Immature natural killer cell (primary cell): ENCODE measurements around the gene MCTP1. TPM values are rescaled to one million over a fixed set of nuclear protein-coding genes. Genes with fewer than 3 reads are reported as not detected.

Experiments used
- DNase-seq, 3 donors: peaks; one replicate each; pipeline ENCODE4 v3.0.0; 2022; ENCODE audit warnings: mixed read lengths in 1 of 3
- H3K27ac Mint-ChIP-seq, 6 donors: one replicate each; pipeline ENCODE4 v1.8.0; 2020; ENCODE audit warnings: mixed read lengths in 6 of 6, mild to moderate bottlenecking in 5 of 6, inconsistent platforms in 4 of 6, moderate library complexity in 3 of 6
- H3K27me3 Mint-ChIP-seq, 3 donors: one replicate each; pipeline ENCODE4 v1.8.0; 2020 to 2021; ENCODE audit warnings: low read depth in 3 of 3, mild to moderate bottlenecking in 3 of 3, mixed read lengths in 3 of 3, moderate library complexity in 3 of 3, inconsistent platforms in 1 of 3
- H3K36me3 Mint-ChIP-seq, 3 donors: one replicate each; pipeline ENCODE4 v1.8.0; 2020; ENCODE audit warnings: mixed read lengths in 3 of 3, inconsistent platforms in 2 of 3, mild to moderate bottlenecking in 2 of 3
- H3K4me1 Mint-ChIP-seq, 2 donors: one replicate each; pipeline ENCODE4 v1.8.0; 2020; ENCODE audit warnings: inconsistent platforms in 2 of 2, mild to moderate bottlenecking in 2 of 2, mixed read lengths in 2 of 2, moderate library complexity in 1 of 2
- H3K4me3 Mint-ChIP-seq, 5 donors: one replicate each; pipeline ENCODE4 v1.8.0; 2020; ENCODE audit warnings: mild to moderate bottlenecking in 5 of 5, mixed read lengths in 5 of 5, inconsistent platforms in 3 of 5, moderate library complexity in 3 of 5
- H3K9me3 Mint-ChIP-seq, 6 donors: one replicate each; pipeline ENCODE4 v1.8.0; 2020; ENCODE audit warnings: mild to moderate bottlenecking in 6 of 6, mixed read lengths in 6 of 6, inconsistent platforms in 4 of 6, moderate library complexity in 3 of 6
- polyA plus RNA-seq, 3 donors: library from polyadenylated mRNA; unstranded; fragments of 300-500 nt; fragmentation: Illumina TruSeq; gene quantifications; one replicate each; pipeline ENCODE4 v1.2.3, GENCODE V29; 2021

MCTP1 gene
- polyA plus RNA-seq, 3 donors from 2014 or later = 1.4 to 2.1 (median 1.5) TPM

- Mint-ChIP-seq H3K4me3 (no peak overlapping the region), H3K27ac (no peak overlapping the region), H3K9me3 (peaks cover 0 to 5% (median 0%) of the 10 kb centered on the region in 6 donors), H3K36me3 (no peaks in the 10 kb centered on the region), H3K27me3 (peaks cover 6 to 27% (median 12%) of the 10 kb centered on the region in 3 donors), H3K4me1 (peaks cover 7 to 10% of the 10 kb centered on the region in 2 donors)
- no peak for DNase-seq
Observed at GRCh38 chr5:95280401-95281095, 4.3 kb downstream of the MCTP1 start.

GRCh38 chr5:95274011-95274410 is 10.9 kb downstream of the MCTP1 start:
- H3K27ac Mint-ChIP-seq = no peak overlapping the region

GRCh38 chr5:95272316-95272929 is 12.5 kb downstream of the MCTP1 start:
- Mint-ChIP-seq H3K27me3 (peaks cover 0 to 5% (median 4%) of the 10 kb centered on the region in 3 donors), H3K36me3 (no peaks in the 10 kb centered on the region), H3K27ac (no peak overlapping the region), H3K9me3 (peaks cover 0 to 2% (median 0%) of the 10 kb centered on the region in 6 donors), H3K4me3 (no peak overlapping the region), H3K4me1 (no peaks in the 10 kb centered on the region)
- no peak for DNase-seq

More at GRCh38 chr5:95274011-95274410, 10.9 kb downstream of the MCTP1 start:
- Mint-ChIP-seq H3K4me3 (no peak overlapping the region), H3K9me3 (peaks cover 0 to 2% (median 0%) of the 10 kb centered on the region in 6 donors), H3K4me1 (no peaks in the 10 kb centered on the region), H3K36me3 (no peaks in the 10 kb centered on the region), H3K27me3 (peaks cover 0 to 7% (median 4%) of the 10 kb centered on the region in 3 donors)
- no peak for DNase-seq

GRCh38 chr5:95262933-95263660 is 21.8 kb downstream of the MCTP1 start:
- no peaks in the 10 kb centered on the region for H3K36me3 Mint-ChIP-seq
- H3K4me1 Mint-ChIP-seq = no peaks in the 10 kb centered on the region
- no peak for DNase-seq
- H3K9me3 Mint-ChIP-seq = no peaks in the 10 kb centered on the region
- H3K27ac Mint-ChIP-seq = no peak overlapping the region
- peaks cover 0 to 3% (median 0%) of the 10 kb centered on the region in 3 donors for H3K27me3 Mint-ChIP-seq
- H3K4me3 Mint-ChIP-seq = peak overlapping the region in 1 of 5 donors; percentile 36

- peaks cover 0 to 3% (median 0%) of the 10 kb centered on the region in 3 donors for H3K27me3 Mint-ChIP-seq
- H3K4me1 Mint-ChIP-seq = no peaks in the 10 kb centered on the region
- H3K27ac Mint-ChIP-seq = no peak overlapping the region
- no peak overlapping the region for H3K4me3 Mint-ChIP-seq
- no peak for DNase-seq
- H3K36me3 Mint-ChIP-seq = no peaks in the 10 kb centered on the region
- no peaks in the 10 kb centered on the region for H3K9me3 Mint-ChIP-seq
Observed at GRCh38 chr5:95261437-95262175, 23.3 kb downstream of the MCTP1 start.

GRCh38 chr5:95256991-95257390 is 27.9 kb downstream of the MCTP1 start:
- no peaks in the 10 kb centered on the region for H3K4me1 Mint-ChIP-seq
- no peaks in the 10 kb centered on the region for H3K36me3 Mint-ChIP-seq
- no peak overlapping the region for H3K4me3 Mint-ChIP-seq
- no peaks in the 10 kb centered on the region for H3K9me3 Mint-ChIP-seq
- H3K27ac Mint-ChIP-seq = no peak overlapping the region
- peaks cover 0 to 3% (median 0%) of the 10 kb centered on the region in 3 donors for H3K27me3 Mint-ChIP-seq
- no peak for DNase-seq

GRCh38 chr5:95256446-95256845 is 28.4 kb downstream of the MCTP1 start:
- H3K27me3 Mint-ChIP-seq = peaks cover 0 to 3% (median 0%) of the 10 kb centered on the region in 3 donors
- no peak overlapping the region for H3K27ac Mint-ChIP-seq
- no peak for DNase-seq
- H3K4me1 Mint-ChIP-seq = no peaks in the 10 kb centered on the region
- no peaks in the 10 kb centered on the region for H3K9me3 Mint-ChIP-seq
- H3K36me3 Mint-ChIP-seq = no peaks in the 10 kb centered on the region
- H3K4me3 Mint-ChIP-seq = no peak overlapping the region

- Mint-ChIP-seq H3K4me3 (no peak overlapping the region), H3K36me3 (no peaks in the 10 kb centered on the region), H3K27ac (no peak overlapping the region), H3K9me3 (peaks cover 0 to 2% (median 0%) of the 10 kb centered on the region in 6 donors), H3K27me3 (peaks cover 0 to 2% (median 0%) of the 10 kb centered on the region in 3 donors), H3K4me1 (no peaks in the 10 kb centered on the region)
- no peak for DNase-seq
Observed at GRCh38 chr5:95252801-95253200, 32.1 kb downstream of the MCTP1 start.

GRCh38 chr5:95251185-95251584 is 33.7 kb downstream of the MCTP1 start:
- Mint-ChIP-seq H3K4me3 (no peak overlapping the region), H3K27me3 (peaks cover 0 to 2% (median 2%) of the 10 kb centered on the region in 3 donors), H3K9me3 (peaks cover 0 to 5% (median 0%) of the 10 kb centered on the region in 6 donors), H3K27ac (no peak overlapping the region), H3K36me3 (no peaks in the 10 kb centered on the region), H3K4me1 (no peaks in the 10 kb centered on the region)
- no peak for DNase-seq

GRCh38 chr5:95244479-95244878 is 40.4 kb downstream of the MCTP1 start:
- H3K4me1 Mint-ChIP-seq = no peaks in the 10 kb centered on the region
- no peak overlapping the region for H3K27ac Mint-ChIP-seq
- no peak overlapping the region for H3K4me3 Mint-ChIP-seq
- DNase-seq = no peak
- H3K36me3 Mint-ChIP-seq = no peaks in the 10 kb centered on the region
- H3K9me3 Mint-ChIP-seq = peaks cover 0 to 8% (median 0%) of the 10 kb centered on the region in 6 donors
- peaks cover 2 to 8% (median 3%) of the 10 kb centered on the region in 3 donors for H3K27me3 Mint-ChIP-seq

- no peak overlapping the region for H3K27ac Mint-ChIP-seq
- H3K9me3 Mint-ChIP-seq = peaks cover 0 to 5% (median 0%) of the 10 kb centered on the region in 6 donors
- peaks cover 2 to 5% (median 5%) of the 10 kb centered on the region in 3 donors for H3K27me3 Mint-ChIP-seq
- no peaks in the 10 kb centered on the region for H3K36me3 Mint-ChIP-seq
- no peaks in the 10 kb centered on the region for H3K4me1 Mint-ChIP-seq
- no peak for DNase-seq
- H3K4me3 Mint-ChIP-seq = no peak overlapping the region
Observed at GRCh38 chr5:95241635-95242034, 43.3 kb downstream of the MCTP1 start.

GRCh38 chr5:95241161-95241560 is 43.7 kb downstream of the MCTP1 start:
- H3K27me3 Mint-ChIP-seq = peaks cover 2 to 5% (median 5%) of the 10 kb centered on the region in 3 donors
- no peaks in the 10 kb centered on the region for H3K4me1 Mint-ChIP-seq
- no peak for DNase-seq
- H3K36me3 Mint-ChIP-seq = no peaks in the 10 kb centered on the region
- no peak overlapping the region for H3K27ac Mint-ChIP-seq
- H3K4me3 Mint-ChIP-seq = no peak overlapping the region
- H3K9me3 Mint-ChIP-seq = peaks cover 0 to 5% (median 0%) of the 10 kb centered on the region in 6 donors

GRCh38 chr5:95238560-95239325 is 46.2 kb downstream of the MCTP1 start:
- peaks cover 0 to 3% (median 0%) of the 10 kb centered on the region in 6 donors for H3K9me3 Mint-ChIP-seq
- H3K4me3 Mint-ChIP-seq = no peak overlapping the region
- H3K27me3 Mint-ChIP-seq = peaks cover 2 to 5% (median 3%) of the 10 kb centered on the region in 3 donors
- no peaks in the 10 kb centered on the region for H3K36me3 Mint-ChIP-seq
- no peak overlapping the region for H3K27ac Mint-ChIP-seq
- no peaks in the 10 kb centered on the region for H3K4me1 Mint-ChIP-seq
- no peak for DNase-seq
